Islet precursor cell (in vitro differentiated cells): ENCODE results near the gene ASB2.

Experiments
- DNase-seq: peaks from one replicate; pipeline ENCODE4 v3.0.0-alpha.2; 2018

The ASB2 gene

GRCh38 chr14:93978735-93979134, 2.4 kb upstream of the ASB2 start:
- no peak for DNase-seq

- no peak for DNase-seq
Observed at GRCh38 chr14:93977790-93978581, 1.6 kb upstream of the ASB2 start.

- no peak for DNase-seq
Observed at GRCh38 chr14:93977171-93977570, 801 bp upstream of the ASB2 start.

GRCh38 chr14:93975791-93976476, 436 bp downstream of the ASB2 start:
- DNase-seq = no peak

- no peak for DNase-seq
Observed at GRCh38 chr14:93974833-93975232, 1.5 kb downstream of the ASB2 start.

- DNase-seq = no peak
Observed at GRCh38 chr14:93974299-93974698, 2.1 kb downstream of the ASB2 start.

GRCh38 chr14:93973607-93974006, 2.8 kb downstream of the ASB2 start:
- DNase-seq = no peak

- DNase-seq = no peak
Observed at GRCh38 chr14:93972618-93973205, 3.7 kb downstream of the ASB2 start.

GRCh38 chr14:93971635-93972027, 4.7 kb downstream of the ASB2 start:
- no peak for DNase-seq

GRCh38 chr14:93970965-93971634, 5.3 kb downstream of the ASB2 start:
- no peak for DNase-seq

GRCh38 chr14:93970585-93970964, 5.8 kb downstream of the ASB2 start:
- DNase-seq = no peak

- no peak for DNase-seq
Observed at GRCh38 chr14:93969082-93969828, 7.1 kb downstream of the ASB2 start.

GRCh38 chr14:93967637-93968250, 8.6 kb downstream of the ASB2 start:
- DNase-seq = no peak

- no peak for DNase-seq
Observed at GRCh38 chr14:93965946-93966474, 10.4 kb downstream of the ASB2 start.

GRCh38 chr14:93965287-93965821, 11.0 kb downstream of the ASB2 start:
- no peak for DNase-seq

GRCh38 chr14:93964820-93965286, 11.5 kb downstream of the ASB2 start:
- no peak for DNase-seq

- DNase-seq = no peak
Observed at GRCh38 chr14:93964281-93964680, 12.1 kb downstream of the ASB2 start.

GRCh38 chr14:93963692-93964091, 12.7 kb downstream of the ASB2 start:
- no peak for DNase-seq

GRCh38 chr14:93962701-93963601, 13.4 kb downstream of the ASB2 start:
- no peak for DNase-seq

- no peak for DNase-seq
Observed at GRCh38 chr14:93961620-93962019, 14.8 kb downstream of the ASB2 start.
